Measurements from ENCODE around the gene CELF6. TPM values are rescaled to one million over a fixed set of nuclear protein-coding genes. Genes with fewer than 3 reads are reported as not detected.

CELF6 gene
- total RNA-seq, result 1 to 10 TPM; 1.2 to 1.8 (median 1.5) TPM

GRCh38 chr15:72319985-72320671 is at the start of gene CELF6:
TSS of gene CELF6 (minus strand) at chr15:72320157. CDS start at chr15:72319874, 283 bp downstream.
- DNase-seq (ENCODE audit: low spot score in 2 of 2), result peak; percentile 58 to 93
- H3K4me3 ChIP-seq (ENCODE audit: low read depth, poor library complexity, severe bottlenecking), result peak within 1 kb of the TSS; percentile 14
- no peak for TF ChIP-seq POLR2A (IDR thresholded peaks at IDR 0.05)
- TF ChIP-seq CTCF (IDR thresholded peaks at IDR 0.05), result no peak
- 1% methylated on average over 9 to 35 of the region's 58 CpGs for WGBS, 2 donors
- intact Hi-C loops (cut with DNase I; ENCODE audit: low total_unique reads), result no loop called here

- no peak for TF ChIP-seq POLR2A (IDR thresholded peaks at IDR 0.05)
- no peak for TF ChIP-seq CTCF (IDR thresholded peaks at IDR 0.05)
- 61 to 80% methylated on average over 2 of the region's 2 CpGs for WGBS, 2 donors
- no peak overlapping the region for H3K4me3 ChIP-seq (ENCODE audit: low read depth, poor library complexity, severe bottlenecking)
- peak in 1 of 2 donors; percentile 42 for DNase-seq (ENCODE audit: low spot score in 2 of 2)
- intact Hi-C loops (cut with DNase I; ENCODE audit: low total_unique reads), result no loop called here
These were observed 48.9 kb upstream of the CELF6 start for GRCh38 chr15:72368899-72369298.

- intact Hi-C loops (cut with DNase I; ENCODE audit: low total_unique reads), result no loop called here
These were observed 48.4 kb upstream of the CELF6 start for GRCh38 chr15:72368325-72368724.

GRCh38 chr15:72365844-72366243 is 45.9 kb upstream of the CELF6 start:
- intact Hi-C loops (cut with DNase I; ENCODE audit: low total_unique reads), result no loop called here
- TF ChIP-seq CTCF (IDR thresholded peaks at IDR 0.05), result no peak
- no peak for TF ChIP-seq POLR2A (IDR thresholded peaks at IDR 0.05)
- H3K4me3 ChIP-seq (ENCODE audit: low read depth, poor library complexity, severe bottlenecking), result no peak overlapping the region
- DNase-seq (ENCODE audit: low spot score in 2 of 2), result no peak
- 87 to 91% methylated on average over 1 of the region's 1 CpG for WGBS, 2 donors

More at GRCh38 chr15:72368325-72368724, 48.4 kb upstream of the CELF6 start:
- no peak for TF ChIP-seq CTCF (IDR thresholded peaks at IDR 0.05)
- no peak for TF ChIP-seq POLR2A (IDR thresholded peaks at IDR 0.05)
- H3K4me3 ChIP-seq (ENCODE audit: low read depth, poor library complexity, severe bottlenecking), result no peak overlapping the region
- 79 to 84% methylated on average over 2 of the region's 2 CpGs for WGBS, 2 donors
- no peak for DNase-seq (ENCODE audit: low spot score in 2 of 2)

- 91 to 93% methylated on average over 1 of the region's 1 CpG for WGBS, 2 donors
- intact Hi-C loops (cut with DNase I; ENCODE audit: low total_unique reads), result no loop called here
- TF ChIP-seq POLR2A (IDR thresholded peaks at IDR 0.05) (no peak), CTCF (IDR thresholded peaks at IDR 0.05) (no peak)
- no peak overlapping the region for H3K4me3 ChIP-seq (ENCODE audit: low read depth, poor library complexity, severe bottlenecking)
- DNase-seq (ENCODE audit: low spot score in 2 of 2), result no peak
These were observed 41.2 kb upstream of the CELF6 start for GRCh38 chr15:72361176-72361575.

All from lower leg skin (tissue), 4 donors.